Measurements from ENCODE around the gene FBXO11.
"Not testable (repeated sequence)": the region's sequence is repeated elsewhere in the genome, so short reads cannot be mapped to it uniquely, and the experiment has no call there.

The FBXO11 gene

DNA sequence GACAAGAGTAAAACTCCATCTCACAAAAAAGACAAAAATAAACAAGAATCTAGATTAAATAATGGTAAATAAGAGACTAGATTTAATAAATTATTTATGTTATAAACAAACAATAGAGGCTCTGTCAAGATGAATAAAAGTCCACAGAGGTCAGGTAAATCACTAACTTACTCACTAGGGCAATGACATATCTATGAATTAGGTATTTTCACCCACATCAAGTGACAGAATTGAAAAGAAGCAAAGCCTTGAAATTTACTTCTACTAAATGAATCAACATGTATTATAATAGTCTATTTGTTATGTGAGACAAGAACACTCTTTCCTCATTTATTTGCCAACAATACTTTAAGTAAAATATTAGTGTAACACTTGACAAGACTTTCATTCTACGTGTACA is 41.7 kb downstream of the FBXO11 start:
- DNase-seq (ENCODE audit: low read depth) = no peak
- TF ChIP-seq, protein P1, sequence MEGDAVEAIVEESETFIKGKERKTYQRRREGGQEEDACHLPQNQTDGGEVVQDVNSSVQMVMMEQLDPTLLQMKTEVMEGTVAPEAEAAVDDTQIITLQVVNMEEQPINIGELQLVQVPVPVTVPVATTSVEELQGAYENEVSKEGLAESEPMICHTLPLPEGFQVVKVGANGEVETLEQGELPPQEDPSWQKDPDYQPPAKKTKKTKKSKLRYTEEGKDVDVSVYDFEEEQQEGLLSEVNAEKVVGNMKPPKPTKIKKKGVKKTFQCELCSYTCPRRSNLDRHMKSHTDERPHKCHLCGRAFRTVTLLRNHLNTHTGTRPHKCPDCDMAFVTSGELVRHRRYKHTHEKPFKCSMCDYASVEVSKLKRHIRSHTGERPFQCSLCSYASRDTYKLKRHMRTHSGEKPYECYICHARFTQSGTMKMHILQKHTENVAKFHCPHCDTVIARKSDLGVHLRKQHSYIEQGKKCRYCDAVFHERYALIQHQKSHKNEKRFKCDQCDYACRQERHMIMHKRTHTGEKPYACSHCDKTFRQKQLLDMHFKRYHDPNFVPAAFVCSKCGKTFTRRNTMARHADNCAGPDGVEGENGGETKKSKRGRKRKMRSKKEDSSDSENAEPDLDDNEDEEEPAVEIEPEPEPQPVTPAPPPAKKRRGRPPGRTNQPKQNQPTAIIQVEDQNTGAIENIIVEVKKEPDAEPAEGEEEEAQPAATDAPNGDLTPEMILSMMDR (IDR thresholded peaks at IDR 0.05; ENCODE audit: low read length, missing control alignments) = no peak
- H3K4me3 ChIP-seq (replicated peaks; ENCODE audit: low read depth, low read length) = no peak overlapping the region

DNA sequence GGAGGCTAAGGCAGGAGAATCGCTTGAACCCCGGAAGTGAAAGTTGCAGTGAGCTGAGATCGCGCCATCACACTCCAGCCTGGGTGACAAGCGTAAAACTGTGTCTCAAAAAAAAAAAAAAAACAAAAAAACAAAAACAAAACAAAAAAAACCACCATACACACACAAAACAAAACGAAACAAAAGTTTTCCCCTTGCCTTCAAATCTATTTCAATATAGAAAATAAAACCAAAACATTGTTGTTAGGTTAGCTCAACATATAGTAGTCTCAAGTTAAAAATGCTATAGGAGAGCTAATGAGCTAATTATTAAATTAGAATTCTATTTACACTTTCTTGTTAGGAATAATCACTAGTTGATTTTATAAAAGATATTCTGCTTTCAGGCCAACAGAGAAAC is 43.3 kb downstream of the FBXO11 start:
- no peak for DNase-seq (ENCODE audit: low read depth)
- TF ChIP-seq, protein P1 (IDR thresholded peaks at IDR 0.05; ENCODE audit: low read length, missing control alignments) = no peak
- H3K4me3 ChIP-seq (replicated peaks; ENCODE audit: low read depth, low read length) = no peak overlapping the region

DNA sequence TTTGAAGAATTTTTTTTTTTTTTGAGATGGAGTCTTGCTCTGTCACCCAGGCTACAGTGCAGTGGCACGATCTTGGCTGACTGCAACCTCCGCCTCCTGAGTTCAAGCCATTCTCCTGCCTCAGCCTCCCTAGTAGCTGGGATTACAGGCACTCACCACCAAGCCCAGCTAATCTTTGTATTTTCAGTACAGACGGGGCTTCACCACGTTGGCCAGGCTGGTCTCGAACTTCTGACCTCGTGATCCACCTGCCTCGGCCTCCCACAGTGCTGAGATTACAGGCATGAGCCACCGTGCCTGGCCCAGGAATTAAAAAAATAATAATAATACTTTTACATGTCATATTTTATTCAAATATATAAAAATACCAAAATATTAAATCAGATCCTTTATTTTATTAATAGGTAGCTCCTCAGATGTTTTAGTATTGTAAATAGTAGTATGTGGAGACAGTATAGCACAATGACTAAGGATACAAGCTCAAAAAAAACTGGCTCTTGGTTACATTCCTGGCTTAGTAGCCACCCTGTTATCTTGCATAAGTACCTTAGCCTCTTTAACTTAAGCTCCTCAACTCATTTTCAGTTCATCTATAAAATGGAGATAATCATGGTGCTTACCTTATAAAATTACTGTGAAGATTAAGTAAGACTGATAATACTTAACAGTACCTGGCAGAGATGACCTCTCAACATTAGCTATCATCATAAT is 53.1 kb downstream of the FBXO11 start:
- peak; percentile 52 for DNase-seq (ENCODE audit: low read depth)
- H3K4me3 ChIP-seq (replicated peaks; ENCODE audit: low read depth, low read length) = not testable (repeated sequence)

DNA sequence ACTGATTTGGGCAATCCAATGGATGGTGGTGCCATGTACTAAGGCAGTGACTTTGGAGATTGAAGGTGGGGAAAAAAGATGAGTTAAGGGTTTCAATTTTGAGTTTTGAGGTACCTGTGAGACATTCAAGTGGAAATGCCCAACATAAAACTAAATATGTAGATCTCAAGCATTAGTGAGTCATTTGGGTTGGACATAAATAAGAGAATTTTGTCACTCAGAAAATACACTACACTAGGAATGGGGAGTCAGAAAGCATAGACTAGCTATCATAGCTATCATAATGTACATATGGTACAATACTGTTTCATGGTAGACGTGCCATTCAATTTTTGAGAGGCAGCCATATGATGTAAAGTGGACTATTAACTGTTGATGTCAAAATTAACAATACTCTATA is 56.1 kb downstream of the FBXO11 start:
- DNase-seq (ENCODE audit: low read depth) = no peak
- no peak overlapping the region for H3K4me3 ChIP-seq (replicated peaks; ENCODE audit: low read depth, low read length)
- TF ChIP-seq, protein P1 (IDR thresholded peaks at IDR 0.05; ENCODE audit: low read length, missing control alignments) = no peak

DNA sequence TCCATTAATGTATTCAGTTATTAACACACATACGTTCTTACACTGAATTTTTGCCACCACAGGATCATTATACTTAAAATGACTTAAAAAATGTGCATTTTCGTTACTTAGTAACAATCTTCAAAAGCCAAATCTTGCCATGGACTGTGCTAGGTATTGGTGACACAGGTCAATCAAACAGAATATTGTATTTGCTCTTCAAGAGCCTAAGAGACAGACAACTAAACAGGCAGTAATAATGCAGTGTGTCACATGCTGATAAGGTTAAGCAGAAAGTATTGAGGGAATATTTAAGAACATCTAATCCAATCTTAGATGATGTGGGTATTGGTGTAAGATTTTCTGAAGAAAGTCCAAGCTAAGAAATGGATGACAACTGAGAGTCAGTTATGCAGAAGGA is 56.9 kb downstream of the FBXO11 start:
- DNase-seq (ENCODE audit: low read depth) = no peak
- TF ChIP-seq, protein P1 (IDR thresholded peaks at IDR 0.05; ENCODE audit: low read length, missing control alignments) = no peak
- no peak overlapping the region for H3K4me3 ChIP-seq (replicated peaks; ENCODE audit: low read depth, low read length)

DNA sequence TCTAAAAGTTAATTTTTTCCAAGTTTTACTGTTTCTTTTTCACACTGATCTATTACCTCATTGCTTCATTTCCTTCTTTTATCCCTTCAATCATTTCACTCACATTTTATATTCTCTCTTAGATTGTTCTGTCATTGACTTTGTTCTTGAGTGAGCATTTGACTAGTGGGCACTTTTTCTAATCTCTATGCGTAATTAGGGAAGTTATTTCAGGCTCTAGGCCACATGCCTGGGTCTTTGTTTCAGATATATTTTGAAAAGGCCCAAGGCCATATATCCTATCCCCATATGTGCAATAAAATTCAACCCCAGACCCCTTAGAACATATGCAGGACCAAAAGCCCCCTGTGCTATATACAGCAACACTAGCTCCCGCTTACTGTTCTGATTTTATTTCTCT is 62.1 kb downstream of the FBXO11 start:
- no peak for DNase-seq (ENCODE audit: low read depth)
- no peak overlapping the region for H3K4me3 ChIP-seq (replicated peaks; ENCODE audit: low read depth, low read length)
- TF ChIP-seq, protein P1 (IDR thresholded peaks at IDR 0.05; ENCODE audit: low read length, missing control alignments) = no peak

DNA sequence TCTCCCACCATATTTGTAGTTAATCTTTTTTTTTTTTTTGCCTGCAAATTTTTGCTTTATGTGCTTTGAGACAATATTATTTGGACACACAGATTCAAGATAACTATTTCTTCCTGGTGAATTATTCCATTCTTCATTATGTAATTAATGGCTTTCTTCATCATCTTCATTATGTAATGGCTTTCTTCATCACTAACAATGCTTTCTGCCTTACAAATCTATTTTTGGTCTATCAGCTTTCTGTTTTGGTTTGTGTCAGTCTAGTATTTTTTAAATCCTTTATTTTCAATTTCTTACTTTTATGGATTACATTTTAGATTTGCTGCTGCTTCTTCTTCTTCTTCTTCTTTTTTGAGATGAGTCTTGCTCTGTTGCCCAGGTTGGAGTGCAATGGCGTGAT is 62.9 kb downstream of the FBXO11 start:
- DNase-seq (ENCODE audit: low read depth) = no peak
- H3K4me3 ChIP-seq (replicated peaks; ENCODE audit: low read depth, low read length) = no peak overlapping the region
- TF ChIP-seq, protein P1 (IDR thresholded peaks at IDR 0.05; ENCODE audit: low read length, missing control alignments) = no peak

All from fibroblast of pulmonary artery (primary cell).